ENCODE data around the gene CD47.

CD47 gene

DNA sequence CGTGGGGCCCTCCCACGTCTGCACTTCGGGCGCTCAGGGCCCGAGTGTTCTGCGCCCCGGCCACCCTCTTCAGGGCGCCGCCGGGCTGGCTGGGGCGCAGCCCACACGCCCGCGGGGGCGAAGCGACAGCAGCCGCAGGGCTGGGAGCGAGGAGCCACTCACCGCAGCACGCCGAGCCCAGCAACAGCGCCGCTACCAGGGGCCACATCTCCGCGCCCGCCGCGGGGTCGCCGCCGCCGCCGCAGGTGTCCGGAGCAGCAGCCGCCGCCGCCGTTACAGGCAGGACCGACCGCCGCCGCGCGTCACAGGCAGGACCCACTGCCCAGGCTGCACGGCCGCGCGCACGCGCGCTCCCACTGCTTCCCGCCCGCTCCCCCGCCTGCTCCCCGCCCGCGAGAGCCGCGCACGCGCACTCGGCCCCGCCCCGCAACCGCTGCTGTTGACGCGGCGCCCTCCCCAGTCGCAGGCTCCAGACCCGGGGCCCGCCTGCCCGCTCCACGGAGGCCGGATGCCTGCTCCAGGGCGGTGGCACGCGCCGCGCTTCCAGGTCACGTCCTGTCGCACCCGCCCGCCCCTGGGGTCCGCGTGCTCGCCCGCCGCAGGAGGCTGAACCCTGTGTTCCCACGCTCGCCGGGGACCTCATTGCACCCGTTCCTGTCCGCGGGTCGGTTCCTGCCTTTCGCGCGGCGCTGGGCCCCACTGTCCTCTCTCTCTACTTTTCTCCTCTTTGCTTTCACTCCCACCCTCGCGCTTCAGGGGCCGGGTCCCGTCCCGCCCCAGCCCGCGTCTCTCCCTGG lies at the start of gene CD47:
Gene CD47, minus strand, starts transcription at position 331 of the 797 bp plus-strand sequence. Its CDS starts 123 bp downstream, at position 208.
- DNase-seq (ENCODE audit: low spot score): peak; percentile 89

DNA sequence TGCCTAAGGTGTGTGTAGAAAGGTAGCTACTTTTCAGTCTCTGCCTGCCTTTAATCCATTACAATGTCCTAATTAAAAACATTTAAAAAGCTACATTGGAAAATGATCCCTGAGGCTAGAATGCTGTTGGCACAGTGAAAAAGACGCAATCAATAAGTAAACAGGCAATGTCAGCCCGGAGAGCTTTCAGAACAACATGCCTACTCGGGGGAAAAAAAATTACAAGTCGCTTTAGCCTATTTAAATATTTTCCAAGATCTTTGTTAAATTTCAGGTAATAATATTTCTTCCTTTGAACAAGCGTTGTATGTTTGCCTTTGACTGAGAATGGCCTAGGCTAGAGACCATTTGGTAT lies 46.6 kb upstream of the CD47 start:
- no peak for DNase-seq (ENCODE audit: low spot score)

DNA sequence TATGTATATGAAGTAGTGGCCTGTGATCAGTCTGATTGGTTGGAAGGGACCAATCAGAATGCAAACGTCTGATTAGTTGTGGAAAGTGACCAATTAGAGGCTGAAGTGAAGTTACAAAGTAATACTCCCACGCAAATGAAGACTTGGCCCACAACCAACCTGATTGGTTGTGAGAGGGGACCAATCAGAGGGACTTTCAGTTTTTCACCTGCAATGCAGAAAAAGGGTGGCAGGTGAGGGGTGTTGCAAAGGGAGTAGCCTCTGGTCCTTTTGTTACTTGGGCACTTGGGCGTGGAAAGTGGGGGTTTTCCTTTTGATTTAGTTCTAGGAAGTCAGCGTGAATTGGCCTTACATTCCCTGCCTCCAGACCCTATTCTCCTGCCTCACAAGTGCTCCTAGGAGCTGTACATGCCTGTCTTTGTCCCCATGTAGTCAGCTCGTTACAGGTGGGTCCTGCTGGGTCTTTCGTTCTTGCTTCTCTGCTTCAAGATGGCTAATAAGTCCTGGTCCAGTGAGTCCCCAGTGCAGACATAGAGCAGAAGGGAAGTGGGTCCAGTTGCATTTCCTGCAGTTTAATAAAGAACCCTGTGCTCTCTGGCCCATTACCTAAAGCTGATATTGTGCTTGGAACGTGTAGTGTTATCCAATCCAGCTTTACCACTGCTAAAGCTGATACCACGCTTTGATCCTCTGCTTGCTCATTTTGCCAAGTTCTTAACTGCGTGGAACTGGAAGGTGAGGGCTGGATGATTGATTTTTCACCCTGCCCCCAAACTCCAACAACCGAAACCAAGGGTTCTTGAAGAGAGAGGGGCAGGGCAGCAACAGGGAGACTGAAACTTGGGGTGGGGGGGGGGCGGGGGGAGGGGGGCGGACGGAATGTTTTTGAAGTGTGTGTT lies 46.0 kb upstream of the CD47 start:
- DNase-seq (ENCODE audit: low spot score): no peak

DNA sequence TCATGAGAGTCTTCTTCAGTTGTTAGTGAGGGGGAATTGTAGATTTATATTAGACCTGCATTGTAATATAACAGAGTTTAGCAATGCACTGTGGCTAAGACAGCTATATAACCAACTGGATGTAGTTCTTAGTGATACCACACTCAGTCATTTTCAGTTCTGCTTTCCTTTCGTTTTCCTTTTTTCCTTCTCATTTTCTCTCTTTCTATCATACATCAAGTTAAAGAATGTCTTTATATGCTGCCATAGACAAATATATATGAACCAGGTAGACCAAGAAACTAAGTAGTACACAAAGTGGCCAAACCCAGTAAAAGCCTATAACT lies 43.7 kb upstream of the CD47 start:
- no peak for DNase-seq (ENCODE audit: low spot score)

DNA sequence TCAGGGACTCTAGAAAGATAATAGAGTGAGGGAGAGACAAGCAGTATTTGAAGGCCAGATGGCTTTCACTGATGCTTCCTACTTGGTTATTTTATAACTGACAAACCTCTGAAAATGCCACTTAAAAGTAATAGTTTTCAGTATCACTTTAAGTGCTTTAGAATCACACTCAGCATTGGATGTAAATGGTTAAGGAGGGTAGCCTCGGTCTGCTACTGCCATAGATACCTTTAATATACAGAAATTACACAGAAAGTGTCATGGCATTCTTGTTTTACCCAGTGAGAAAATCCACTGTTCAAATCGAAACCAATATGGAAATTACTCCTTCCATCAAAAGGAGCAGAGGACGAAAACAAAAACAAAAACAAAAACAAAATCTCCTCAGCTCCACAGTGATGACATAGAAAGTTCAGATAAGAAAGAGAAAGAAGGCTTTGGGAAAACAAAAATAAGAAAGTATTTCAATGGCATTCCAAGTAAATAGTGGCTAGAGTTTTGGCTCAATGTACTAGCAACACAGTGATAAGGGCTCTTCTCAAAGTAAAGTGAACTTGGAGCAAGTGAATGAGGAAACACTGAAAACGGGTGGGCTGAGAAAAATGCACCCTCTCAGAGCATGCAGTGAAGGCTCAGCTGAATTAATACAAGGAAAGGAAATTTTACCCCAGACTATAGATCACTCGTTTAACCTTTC lies 43.2 kb upstream of the CD47 start:
- no peak for DNase-seq (ENCODE audit: low spot score)

DNA sequence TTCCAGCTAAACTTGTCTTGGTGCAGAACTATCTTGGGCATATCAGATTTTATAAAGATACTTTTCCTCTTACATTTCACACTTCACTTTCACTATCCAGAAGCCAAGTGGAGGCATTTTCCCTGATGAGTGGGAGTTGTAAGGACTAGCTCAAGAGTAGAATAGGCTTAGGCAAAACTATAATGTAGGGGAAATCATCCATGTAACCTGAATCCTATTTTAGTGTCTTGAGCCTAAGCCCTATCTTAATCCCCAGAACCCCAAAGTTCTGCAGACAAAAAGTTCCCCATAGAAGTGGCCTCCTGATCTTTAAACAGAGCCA lies 42.2 kb upstream of the CD47 start:
- DNase-seq (ENCODE audit: low spot score): no peak

DNA sequence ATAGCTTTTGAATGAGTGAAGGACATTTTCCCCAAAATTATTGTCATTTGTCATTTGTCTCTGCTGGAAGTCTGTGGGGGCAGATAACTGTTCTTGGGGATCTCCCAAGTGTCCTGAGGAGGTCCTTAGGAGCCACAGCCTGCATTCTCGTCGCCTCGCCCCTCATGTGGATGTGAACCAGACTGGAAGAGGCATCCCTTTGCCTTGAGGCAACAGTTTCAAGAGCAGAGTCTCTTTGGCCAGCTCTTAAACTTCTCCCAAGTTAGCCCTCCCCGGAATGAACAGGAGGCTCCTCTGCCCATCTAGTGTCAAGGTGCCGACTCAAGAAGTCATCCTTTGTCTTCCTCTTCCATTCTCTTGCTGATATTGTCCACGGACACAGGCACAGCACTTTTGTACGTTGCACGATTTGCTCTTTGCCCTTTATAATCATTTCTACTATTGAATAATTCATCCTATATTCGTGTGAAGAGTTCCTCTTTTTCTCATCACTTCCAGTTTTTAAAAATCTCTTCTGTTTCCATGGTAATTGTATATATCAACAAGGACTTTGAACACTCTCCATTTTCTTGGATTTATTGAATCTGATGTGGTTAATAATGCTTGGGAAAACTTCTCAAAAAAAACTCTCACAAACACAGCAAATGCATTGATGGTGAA lies 40.8 kb upstream of the CD47 start:
- DNase-seq (ENCODE audit: low spot score): no peak

DNA sequence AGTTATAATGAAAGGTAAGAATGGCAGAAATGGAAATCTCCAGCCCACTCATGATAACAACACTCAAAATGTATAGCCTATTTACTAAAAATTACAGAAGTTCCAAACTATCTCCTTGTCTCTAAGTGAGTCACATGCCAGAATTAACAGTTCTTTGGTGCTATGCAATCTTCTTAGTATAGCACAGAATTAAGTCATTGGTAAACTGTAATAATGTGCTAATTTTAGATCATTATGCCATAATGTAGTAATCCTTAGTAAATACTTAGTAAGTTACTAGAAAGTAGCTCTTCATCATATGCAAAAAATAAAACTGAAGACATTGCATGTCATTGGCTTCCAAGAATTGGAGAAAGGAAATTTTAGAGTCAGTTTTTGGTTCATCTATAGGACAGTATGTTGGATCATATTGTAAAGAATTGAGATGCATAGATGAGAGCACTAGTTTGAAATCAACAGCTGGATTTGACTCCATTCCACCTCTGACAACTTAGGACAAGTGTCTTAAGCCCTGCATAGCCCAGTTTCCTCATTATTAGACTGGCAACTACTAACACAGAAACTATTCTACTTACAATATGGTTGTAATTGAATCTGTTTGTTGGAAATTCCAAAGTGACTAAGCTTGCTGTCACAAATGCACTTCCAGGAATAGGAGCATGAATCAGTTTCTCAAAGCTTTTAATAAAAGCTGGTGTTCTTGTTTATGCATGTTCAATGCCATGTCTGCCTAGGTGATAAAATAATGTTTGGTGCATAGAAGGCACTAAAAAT lies 40.1 kb upstream of the CD47 start:
- peak; percentile 20 for DNase-seq (ENCODE audit: low spot score)

DNA sequence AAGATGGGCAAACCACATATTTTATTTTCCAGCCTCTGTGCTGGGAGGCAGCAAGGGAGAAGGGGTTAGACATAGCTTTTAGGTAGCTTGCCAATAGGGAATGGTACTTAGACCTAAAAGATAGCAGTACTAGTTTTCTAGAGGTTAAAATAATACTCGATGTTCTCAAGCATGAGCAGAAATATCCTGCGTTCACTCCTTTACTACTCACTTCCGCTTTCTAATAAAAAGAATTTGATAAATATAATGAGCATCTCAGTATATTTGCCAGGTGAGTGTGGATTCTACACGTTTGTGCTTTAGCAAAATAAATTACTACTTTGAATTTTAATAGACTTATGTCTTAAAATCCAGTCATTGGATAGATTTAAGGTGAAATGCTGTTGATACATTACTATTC lies 39.4 kb upstream of the CD47 start:
- DNase-seq (ENCODE audit: low spot score): no peak

DNA sequence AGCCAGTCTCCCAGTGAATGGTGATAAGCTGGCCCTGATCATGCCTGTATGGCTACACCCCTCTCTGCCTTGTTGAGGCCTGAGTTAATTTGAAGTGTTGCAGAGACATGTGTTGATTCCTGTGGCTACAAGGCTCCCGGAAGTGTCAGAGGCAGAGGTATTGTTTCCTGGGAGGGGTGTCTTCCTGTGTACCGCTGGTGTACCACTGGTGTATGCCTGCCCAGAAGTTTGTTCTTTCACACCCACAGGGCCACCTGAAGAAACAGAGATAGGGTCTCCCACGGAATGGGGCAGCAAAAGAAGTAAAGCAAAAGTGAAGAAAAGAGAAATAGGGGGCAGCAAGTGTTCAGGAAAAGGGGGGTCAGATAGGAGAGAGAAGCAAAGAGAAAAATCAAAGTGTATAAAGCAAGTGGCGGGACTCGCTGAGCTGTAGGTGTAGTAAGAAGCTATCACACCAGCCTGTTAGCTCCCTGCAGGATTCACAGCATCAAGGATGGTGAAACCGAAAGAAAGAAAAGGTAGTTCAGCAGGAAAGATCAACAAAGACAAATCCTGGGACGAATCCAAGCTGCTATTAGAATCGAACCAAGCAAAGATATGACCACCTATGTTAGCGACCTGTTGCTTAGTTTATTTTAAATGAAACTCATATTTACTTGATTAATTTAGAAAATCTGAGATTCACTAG lies 36.6 kb upstream of the CD47 start:
- DNase-seq (ENCODE audit: low spot score): no peak

DNA sequence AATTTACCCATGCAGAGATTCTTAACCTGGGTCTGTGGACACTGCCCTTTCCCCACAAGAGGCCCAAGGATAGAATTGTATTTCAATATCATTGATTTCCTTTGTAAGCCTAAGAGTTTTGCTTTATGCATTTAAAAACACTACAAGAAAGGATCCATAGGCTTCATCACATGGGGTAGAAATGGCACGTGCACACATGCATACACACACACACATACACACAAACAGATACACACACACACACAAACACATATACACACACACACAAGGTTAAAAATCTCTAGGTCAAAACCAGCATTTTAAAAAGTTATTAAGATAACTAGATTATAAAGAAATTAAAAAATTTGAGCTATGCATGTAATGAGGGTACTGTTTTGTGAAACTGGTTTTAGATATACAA lies 35.5 kb upstream of the CD47 start:
- DNase-seq (ENCODE audit: low spot score): no peak

DNA sequence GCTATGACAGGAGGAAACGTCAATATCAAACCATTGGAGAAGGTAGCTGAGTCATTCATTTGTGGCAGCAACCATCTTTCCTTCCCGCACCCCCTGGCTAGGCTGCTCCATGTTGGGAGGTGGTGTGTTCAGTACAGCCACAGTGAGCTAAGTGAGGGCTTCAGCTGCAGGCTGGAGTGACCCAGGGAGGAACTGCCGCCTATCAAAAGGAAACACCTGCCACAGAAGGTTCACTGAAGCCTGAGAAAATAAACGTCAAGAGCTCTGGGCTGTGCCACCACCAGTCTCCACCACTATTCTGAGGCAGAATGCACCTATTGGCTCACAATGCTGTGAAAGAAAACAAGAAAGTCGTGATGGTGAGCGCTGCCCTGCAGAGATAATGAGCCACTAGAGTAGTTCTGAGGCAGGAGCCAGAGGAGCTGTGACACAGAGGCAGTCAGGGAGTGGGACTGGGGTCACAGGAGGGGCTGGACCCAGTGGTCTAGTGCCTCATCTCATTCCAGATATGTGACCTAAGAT lies 34.8 kb upstream of the CD47 start:
- DNase-seq (ENCODE audit: low spot score): no peak

DNA sequence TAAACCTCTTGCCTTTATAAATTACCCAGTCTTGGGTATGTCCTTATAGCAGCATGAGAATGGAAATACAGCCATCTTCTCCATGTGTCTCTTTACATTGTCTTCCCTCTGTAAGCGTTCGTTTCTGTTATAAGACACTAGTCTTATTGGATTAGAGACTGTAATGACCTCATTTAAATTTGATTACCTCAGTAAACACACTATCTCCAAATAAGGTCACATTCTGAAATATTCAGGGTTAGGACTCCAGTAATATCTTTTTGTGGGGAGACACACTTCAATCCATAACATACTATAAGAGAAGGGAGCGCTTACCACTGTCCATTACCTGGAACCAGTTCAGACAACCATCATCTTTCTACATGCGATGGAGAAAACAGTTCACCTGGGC lies 34.3 kb upstream of the CD47 start:
- DNase-seq (ENCODE audit: low spot score): no peak

DNA sequence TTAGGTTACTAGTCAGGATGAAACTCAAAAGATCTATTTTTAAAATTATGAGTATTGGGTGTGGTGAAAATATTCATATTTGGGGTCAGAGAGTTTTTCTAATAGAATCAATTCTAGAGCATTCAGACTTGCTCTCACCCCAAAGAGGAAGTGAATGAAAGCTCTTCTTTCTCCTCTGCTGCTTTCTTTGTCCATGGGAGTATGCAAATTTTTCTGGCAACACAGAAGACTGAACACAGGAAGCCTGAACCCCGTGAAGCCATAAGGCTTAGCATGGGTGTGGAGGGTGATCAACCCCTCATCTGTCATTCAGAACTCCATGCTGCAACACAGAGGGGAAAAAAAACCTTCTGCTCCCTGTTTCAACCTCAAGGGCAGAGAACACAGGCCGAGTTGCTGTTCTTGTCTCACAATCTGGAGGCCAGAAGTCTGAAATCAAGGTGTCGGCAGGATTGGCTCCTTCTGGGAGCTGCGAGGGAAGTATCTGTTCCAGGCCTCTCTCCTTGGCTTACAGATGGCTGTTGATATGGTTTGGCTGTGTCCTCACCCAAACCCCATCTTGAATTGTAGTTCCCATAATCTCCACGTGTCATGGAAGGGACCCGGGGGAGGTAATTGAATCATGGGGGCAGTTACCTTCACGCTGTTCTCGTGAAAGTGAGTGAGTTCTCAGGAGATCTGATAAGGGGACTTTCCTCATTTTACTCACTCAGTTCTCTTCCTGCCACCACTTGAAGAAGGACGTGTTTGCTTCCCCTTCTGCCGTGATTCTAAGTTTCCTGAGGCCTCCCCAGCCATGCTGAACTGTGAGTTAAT lies 33.7 kb upstream of the CD47 start:
- DNase-seq (ENCODE audit: low spot score): no peak

DNA sequence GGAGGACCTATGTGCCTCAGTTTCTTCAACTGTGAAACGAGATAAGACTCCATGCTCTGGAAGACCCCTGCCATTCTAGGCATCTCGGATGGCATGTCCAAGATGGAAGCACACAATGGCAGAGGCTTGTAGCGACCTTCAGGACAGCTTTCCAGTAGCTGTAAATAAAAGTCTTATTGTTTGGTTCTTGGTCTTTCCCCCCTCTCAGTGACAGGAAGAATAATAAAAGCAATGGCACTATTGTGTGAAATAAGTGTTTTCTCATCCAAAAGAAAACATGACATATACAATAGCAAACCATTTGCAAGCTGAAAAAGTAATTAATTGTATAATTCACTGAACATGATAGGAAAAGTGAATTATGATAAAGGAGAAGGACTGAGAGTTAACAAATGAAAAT lies 32.5 kb upstream of the CD47 start:
- no peak for DNase-seq (ENCODE audit: low spot score)

DNA sequence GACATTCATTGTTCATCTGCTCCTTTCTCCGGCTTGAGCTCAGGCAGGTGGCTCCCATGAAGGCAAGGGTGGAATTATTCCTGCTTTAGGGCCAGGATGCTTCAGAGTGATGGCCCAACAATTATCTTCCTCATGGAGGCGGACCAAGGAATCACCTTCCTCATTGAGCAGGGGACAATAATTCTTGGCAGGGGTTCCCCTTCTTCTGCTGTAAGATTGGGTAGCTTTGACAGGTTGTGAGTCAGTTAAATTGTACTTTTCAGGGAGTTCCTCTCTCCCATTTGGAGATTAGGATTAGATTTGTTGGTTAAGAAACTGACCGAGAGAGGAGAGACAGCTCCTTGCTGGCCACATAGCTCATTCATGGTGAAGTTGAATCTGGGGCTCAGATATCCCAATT lies 31.4 kb upstream of the CD47 start:
- no peak for DNase-seq (ENCODE audit: low spot score)

DNA sequence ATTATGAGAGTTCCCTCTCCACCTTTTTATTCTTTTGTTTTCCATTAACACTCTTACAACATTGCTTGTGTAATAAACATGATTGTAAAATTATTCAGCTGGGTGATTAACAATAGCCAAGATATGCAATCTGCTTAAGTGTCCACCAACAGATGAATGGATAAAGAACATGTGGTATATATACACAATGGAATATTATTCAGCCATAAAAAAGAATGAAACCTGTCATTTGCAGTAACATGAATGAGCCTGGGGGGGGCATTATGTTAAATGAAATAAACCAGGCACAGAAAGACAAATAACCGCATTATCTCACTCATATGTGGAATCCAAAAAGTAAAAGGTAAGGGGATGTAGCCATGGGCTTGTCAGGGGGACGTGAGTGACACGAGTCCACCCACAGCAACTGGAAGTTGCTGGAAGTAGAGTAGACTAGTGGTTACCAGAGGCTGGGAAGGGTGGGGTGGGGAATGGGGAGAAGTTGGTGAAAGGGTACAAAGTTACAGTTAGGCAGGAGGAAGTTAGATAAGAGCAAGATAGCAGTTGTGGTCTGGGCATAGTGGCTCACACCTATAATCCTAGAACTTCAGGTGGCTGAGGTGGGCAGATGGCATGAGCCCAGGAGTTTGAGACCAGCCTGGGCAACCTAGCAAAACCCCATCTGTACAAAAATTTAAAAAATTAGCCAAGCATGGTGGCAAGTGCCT lies 28.7 kb upstream of the CD47 start:
- DNase-seq (ENCODE audit: low spot score): no peak

DNA sequence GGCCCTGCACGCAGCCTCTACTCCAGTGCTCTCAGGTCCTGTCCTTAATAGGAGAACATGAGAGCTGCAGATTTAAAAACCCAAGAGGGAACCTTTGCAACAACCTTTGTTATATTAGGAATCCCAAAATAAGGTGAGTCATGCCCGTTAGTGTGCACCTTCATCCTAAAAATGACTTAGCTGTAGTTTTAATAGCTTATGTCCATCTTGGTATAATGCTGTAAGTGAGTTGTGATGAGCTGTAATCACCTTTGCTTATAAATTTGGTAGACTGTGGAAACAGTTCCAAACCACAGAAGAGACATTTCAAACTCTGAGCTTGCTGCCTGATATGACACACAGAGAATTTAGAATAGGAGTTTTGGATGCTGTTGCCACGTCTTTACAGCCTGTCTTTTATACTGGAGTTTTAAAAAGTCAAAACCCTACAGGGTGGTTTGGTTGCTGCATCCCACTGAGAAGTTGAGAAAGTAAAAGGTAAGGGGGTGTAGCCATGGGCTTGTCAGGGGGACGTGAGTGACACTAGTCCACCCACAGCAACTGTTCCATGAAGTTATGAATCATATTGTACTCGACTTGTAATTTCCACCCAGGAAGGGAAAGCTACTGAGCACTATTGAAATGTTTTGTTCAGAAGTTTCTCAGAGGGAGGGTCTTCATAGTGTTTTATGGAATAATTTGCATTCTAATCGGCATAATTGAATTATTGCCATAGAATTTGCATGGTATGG lies 27.4 kb upstream of the CD47 start:
- DNase-seq (ENCODE audit: low spot score): no peak
